GM12878 (cell line): ENCODE measurements around the gene IFIT3. TPM values are rescaled to one million over a fixed set of nuclear protein-coding genes. Genes with fewer than 3 reads are reported as not detected.

Experiments
- ATF3 ChIP-seq: IDR thresholded peaks from 2 replicates; pipeline ENCODE4 v1.6.1; 2011; ENCODE audit warnings: low read depth, mild to moderate bottlenecking, low read length, moderate library complexity, borderline replicate concordance; ENCODE audit errors: extremely low read depth
- ATF7 ChIP-seq: fragments of 450-650 bp; IDR thresholded peaks from 2 replicates; pipeline ENCODE4 v1.6.1; 2016; ENCODE audit warnings: low read depth, mild to moderate bottlenecking
- BCL3 ChIP-seq: IDR thresholded peaks from 2 replicates; pipeline ENCODE4 v1.6.1; 2011; ENCODE audit warnings: borderline replicate concordance, low read depth, mild to moderate bottlenecking, moderate library complexity, low read length; ENCODE audit not compliant: insufficient read depth, poor library complexity, severe bottlenecking
- CEBPZ ChIP-seq: fragments of 150-350 bp; IDR thresholded peaks from 2 replicates; pipeline ENCODE4 v1.6.1; 2016; ENCODE audit warnings: low read depth, low read length
- E2F4 ChIP-seq: IDR thresholded peaks from 2 replicates; pipeline ENCODE4 v1.6.1; 2012; ENCODE audit warnings: low read depth, low read length, improper control_type of control experiment
- HCFC1 ChIP-seq: fragments of 150-350 bp; IDR thresholded peaks from 2 replicates; pipeline ENCODE4 v1.6.1; 2014; ENCODE audit warnings: low read length
- IKZF2 ChIP-seq, 2 experiments: fragments of 450-650 bp; IDR thresholded peaks; 2 replicates each; pipeline ENCODE4 v1.6.1; 2017; ENCODE audit warnings: mild to moderate bottlenecking in 2 of 2, moderate library complexity in 2 of 2
- IRF3 ChIP-seq: fragments of 450-650 bp; IDR thresholded peaks from 2 replicates; pipeline ENCODE4 v1.6.1; 2014; ENCODE audit warnings: mild to moderate bottlenecking
- KAT2A ChIP-seq: conservative IDR thresholded peaks from 2 replicates; pipeline ENCODE4 v1.6.1; 2011; ENCODE audit warnings: low read depth, low read length; ENCODE audit not compliant: control insufficient read depth
- MEF2A ChIP-seq: IDR thresholded peaks from 2 replicates; pipeline ENCODE4 v1.6.1; 2011; ENCODE audit warnings: low read depth, mild to moderate bottlenecking, low read length, moderate library complexity; ENCODE audit not compliant: insufficient read depth
- MTA3 ChIP-seq: IDR thresholded peaks from 2 replicates; pipeline ENCODE4 v1.6.1; 2012; ENCODE audit warnings: low read length, inconsistent platforms, borderline replicate concordance
- MXI1 ChIP-seq: fragments of 150-350 bp; IDR thresholded peaks from 2 replicates; pipeline ENCODE4 v1.6.1; 2011; ENCODE audit warnings: low read depth, mild to moderate bottlenecking, inconsistent platforms, low read length, improper control_type of control experiment
- NFIC ChIP-seq: IDR thresholded peaks from 2 replicates; pipeline ENCODE4 v1.6.1; 2012; ENCODE audit warnings: low read depth, mild to moderate bottlenecking, inconsistent platforms, low read length, moderate library complexity
- NR2C1 ChIP-seq: fragments of 450-650 bp; IDR thresholded peaks from 2 replicates; pipeline ENCODE4 v1.6.1; 2017; ENCODE audit warnings: antibody characterized with exemption, mild to moderate bottlenecking, moderate library complexity
- POLR2A ChIP-seq: IDR thresholded peaks from 2 replicates; pipeline ENCODE4 v1.6.1; 2011; ENCODE audit warnings: low read depth, mild to moderate bottlenecking, low read length
- TAF1 ChIP-seq: IDR thresholded peaks from 2 replicates; pipeline ENCODE4 v1.6.1; 2011; ENCODE audit warnings: mild to moderate bottlenecking, low read depth, low read length, borderline replicate concordance
- ZNF217 ChIP-seq: fragments of 450-650 bp; IDR thresholded peaks from 2 replicates; pipeline ENCODE4 v1.6.1; 2017; ENCODE audit warnings: antibody characterized with exemption, mild to moderate bottlenecking
- ZNF384 ChIP-seq: IDR thresholded peaks from 2 replicates; pipeline ENCODE4 v1.6.1; 2012; ENCODE audit warnings: low read depth, mild to moderate bottlenecking, low read length, improper control_type of control experiment, borderline replicate concordance
- ZNF687 ChIP-seq: fragments of 450-650 bp; IDR thresholded peaks from 2 replicates; pipeline ENCODE4 v1.6.1; 2017; ENCODE audit warnings: mild to moderate bottlenecking, moderate library complexity
- polyA plus RNA-seq, 11 experiments: library from polyadenylated mRNA; depleted of rRNA in 4 of 11; unstranded in 6 of 11; stranded (reverse) in 5 of 11; fragments of >200 nt; fragmentation: Nextera tagmentation in 4 of 11; fragmentation: Illumina TruSeq in 1 of 11; extraction: Ambion mirVana in 4 of 11; extraction: Trizol in 1 of 11; gene quantifications; 1 replicate in 1 of 11; 2 replicates in 10 of 11; pipeline versions ENCODE4 v1.2.1 to v1.2.3, GENCODE V29; 2011 to 2016; ENCODE audit warnings: inconsistent platforms in 2 of 11, missing spikeins in 2 of 11, low read depth in 1 of 11
- total RNA-seq, 4 experiments: library from RNA; depleted of rRNA in 3 of 4; stranded (reverse); fragments of >200 nt in 3 of 4; fragmentation: Illumina TruSeq in 1 of 4; extraction: Trizol in 1 of 4; gene quantifications; 2 replicates each; pipeline versions ENCODE4 v1.2.1 to v1.2.3, GENCODE V29; 2013 to 2021

The IFIT3 gene
- total and polyA plus RNA-seq, 10 of the 15 experiments (the other 5 are each of a cell fraction or from before 2014, with no cell fraction given): 27.0 to 70.2 (median 51.1) TPM

GRCh38 chr10:89332123-89332633 is 4.4 kb downstream of the IFIT3 start (continued):
- TF ChIP-seq NR2C1: peak; percentile 92
- TF ChIP-seq MTA3: peak; percentile 28; the same call in 1 of the 2 replicates
- no peak for TF ChIP-seq POLR2A
- TF ChIP-seq IRF3: no peak
- TF ChIP-seq NFIC: peak; percentile 65; the same call in 1 of the 2 replicates
- TF ChIP-seq BCL3: no peak
- TF ChIP-seq ZNF217: peak; percentile 72
- 0 out of 2 replicates have a peak, but pooled peaks have one; percentile 49 for TF ChIP-seq MXI1
- peak; percentile 69 for TF ChIP-seq ATF7
- TF ChIP-seq MEF2A: peak; percentile 53; the same call in 1 of the 2 replicates
- peak; percentile 95 to 96 for TF ChIP-seq IKZF2 (IDR thresholded peaks at IDR 0.05)
- 0 out of 2 replicates have a peak, but pooled peaks have one; percentile 39 for TF ChIP-seq ZNF384
- no peak for TF ChIP-seq CEBPZ
- TF ChIP-seq TAF1: peak; percentile 39; the same call in 1 of the 2 replicates
- TF ChIP-seq ATF3: no peak
- no peak for TF ChIP-seq KAT2A
- TF ChIP-seq HCFC1: no peak
- peak; percentile 94 for TF ChIP-seq ZNF687
- no peak for TF ChIP-seq E2F4
